Measurements from ENCODE around the gene PRMT9.

The PRMT9 gene

DNA sequence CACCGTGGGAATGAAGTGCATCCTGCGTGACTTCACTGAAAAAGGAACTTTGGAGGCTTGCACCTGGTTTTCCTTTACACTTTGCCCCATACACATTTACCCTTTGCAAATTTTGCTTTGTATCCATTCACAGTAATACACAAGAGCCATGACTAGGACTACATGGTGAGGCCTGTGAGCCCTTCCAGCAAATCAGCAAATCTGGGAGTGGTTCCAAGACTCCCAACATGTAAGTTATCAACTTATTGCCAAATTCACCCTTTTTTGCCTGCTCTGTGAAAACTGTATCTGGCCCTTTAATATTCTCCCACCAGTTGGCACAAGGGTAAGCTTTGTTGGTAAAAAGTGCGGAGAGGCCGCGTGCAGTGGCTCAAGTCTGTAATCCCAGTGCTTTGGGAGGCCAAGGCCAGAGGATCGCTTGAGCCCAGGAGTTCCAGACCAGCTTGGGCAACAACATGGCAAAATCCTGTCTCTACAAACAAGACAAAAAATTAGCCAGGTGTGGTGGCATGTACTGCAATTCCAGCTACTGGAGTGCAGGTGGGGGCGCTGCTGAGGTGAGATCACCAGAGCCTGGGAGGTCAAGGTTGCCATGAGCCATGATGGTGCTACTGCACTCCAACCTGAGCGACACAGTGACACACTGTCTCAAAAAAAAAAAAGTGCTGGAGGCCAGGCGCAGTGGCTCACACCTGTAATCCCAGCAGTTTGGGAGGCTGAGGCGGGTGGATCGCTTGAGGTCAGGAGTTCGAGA lies 5.0 kb downstream of the PRMT9 start:
- DNase-seq (ENCODE audit: low spot score) = no peak

DNA sequence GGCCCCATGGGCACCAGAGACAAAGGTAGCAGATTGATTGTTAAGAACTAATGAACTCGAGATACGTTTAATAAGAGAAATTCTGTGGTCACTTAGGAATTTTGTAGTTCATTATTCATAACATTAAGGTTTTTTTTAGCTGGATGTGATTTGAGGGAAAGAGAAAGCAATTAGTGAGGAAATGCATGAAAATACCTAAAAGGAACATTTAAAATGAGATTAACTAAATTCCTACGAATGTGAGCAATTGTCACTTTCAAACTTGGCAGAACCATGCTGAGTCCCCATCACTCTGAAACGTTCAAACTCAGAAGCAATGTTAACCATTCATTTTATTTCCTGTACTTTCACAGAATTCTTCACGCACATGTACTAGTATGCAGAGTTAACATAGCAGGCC lies 5.9 kb downstream of the PRMT9 start:
- no peak for DNase-seq (ENCODE audit: low spot score)

DNA sequence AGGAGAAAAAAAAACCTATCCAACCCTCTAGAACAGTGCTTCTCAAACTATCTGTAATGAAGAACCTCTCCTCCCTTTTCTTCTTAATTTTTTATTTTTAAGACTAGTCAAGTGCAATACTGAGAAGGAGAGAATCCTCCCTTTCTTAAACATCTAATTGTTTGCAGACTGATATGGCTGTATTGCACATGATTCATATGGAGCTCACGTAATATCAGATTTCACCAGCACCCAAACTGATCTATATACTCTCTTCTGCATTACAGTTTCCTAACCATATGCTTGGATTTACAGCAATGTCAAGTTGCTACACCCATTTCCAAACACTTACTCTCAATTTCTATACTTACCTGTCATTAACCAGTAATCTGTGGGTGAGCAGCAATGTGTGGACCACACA lies 9.5 kb downstream of the PRMT9 start:
- no peak for DNase-seq (ENCODE audit: low spot score)

DNA sequence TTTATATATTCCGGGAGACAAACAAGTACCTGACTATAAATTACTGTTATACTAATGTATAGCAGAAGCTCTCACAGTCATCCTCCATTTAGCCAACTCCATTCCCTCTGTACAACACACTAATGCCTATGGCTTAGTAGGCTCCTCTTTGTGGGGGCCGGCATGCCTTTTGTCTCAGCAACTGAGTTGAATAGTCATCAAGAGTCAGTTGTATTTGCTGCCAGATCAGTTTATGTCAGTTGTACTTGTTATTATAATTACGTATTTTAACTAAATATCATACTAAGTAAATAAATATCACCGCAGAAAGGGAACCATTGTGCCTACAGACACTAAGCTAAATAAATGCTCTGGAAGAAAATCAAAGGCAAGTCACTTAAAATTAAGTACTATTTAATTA lies 9.9 kb downstream of the PRMT9 start:
- DNase-seq (ENCODE audit: low spot score) = no peak

DNA sequence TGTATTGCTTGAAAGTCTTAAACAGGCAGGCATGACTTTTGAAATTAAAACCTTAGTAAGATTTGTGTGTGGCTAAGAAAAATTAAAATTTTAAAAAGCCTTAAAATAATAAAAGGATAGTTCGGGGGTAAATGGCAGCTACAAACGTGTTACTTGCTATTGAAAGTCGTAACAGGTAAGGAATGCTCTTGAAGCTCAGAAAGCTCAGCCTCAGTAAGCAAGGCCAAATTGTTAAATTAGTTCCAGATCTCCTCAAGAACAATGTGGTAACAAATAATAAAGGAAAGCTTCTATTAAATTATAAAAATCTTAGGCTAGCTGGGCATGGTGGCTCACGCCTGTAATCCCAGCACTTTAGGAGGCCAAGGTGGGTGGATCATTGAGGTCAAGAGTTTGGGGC lies 25.5 kb downstream of the PRMT9 start:
- no peak for DNase-seq (ENCODE audit: low spot score)

DNA sequence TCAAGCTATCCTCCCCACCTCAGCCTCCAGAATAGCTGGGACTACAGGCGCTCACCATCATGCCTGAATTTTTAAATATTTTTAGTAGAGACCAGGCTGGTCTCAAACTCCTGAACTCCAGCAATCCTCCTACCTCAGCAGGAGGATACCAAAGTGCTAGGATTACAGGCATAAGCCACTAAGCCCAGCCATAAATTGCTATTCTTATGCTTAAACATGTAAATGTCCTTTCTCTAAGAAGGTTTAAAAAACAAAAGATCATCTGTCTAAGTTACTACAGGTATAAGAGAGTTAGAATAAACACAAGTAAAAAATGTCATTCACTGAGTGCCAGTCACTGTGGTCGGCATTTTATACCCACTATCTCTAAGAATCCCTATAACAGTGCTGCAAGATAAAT lies 28.3 kb downstream of the PRMT9 start:
- DNase-seq (ENCODE audit: low spot score) = no peak

DNA sequence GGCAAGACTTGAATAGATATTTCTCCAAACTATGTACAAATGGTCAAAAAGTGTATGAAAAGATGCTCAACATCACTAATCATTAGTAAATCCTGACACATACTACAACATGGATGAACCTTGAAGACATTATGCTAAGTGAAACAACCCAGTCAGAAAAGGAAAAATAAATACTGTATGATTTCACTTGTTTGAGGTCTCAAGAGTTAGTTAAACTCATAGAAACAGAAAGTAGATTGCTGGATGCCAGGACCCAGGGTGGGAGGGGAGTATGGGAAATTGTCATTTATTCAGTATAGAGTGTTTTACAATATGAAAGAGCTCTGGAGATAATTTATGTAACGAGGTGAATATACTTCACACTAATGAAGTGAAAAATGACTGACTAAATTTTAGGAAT lies 32.4 kb downstream of the PRMT9 start:
- no peak for DNase-seq (ENCODE audit: low spot score)

DNA sequence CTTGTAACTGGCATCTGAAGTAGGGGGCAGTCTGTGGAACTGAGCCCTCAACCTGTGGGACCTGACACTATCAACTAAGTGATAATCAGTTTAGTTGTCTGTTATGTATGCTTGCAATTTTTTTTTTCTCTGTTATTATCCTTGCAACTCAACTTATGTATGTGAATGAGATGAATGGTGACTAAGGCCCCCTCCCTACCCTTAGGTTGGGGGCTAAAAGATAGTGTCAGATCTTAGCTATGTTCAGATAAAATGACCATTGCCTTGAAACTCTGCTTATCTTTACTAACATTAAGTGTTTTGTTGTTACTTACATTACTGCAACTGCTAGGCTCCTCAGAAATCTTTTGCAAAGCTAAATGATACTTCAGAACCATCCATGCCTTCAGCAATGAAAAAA lies 35.3 kb downstream of the PRMT9 start:
- DNase-seq (ENCODE audit: low spot score) = no peak

DNA sequence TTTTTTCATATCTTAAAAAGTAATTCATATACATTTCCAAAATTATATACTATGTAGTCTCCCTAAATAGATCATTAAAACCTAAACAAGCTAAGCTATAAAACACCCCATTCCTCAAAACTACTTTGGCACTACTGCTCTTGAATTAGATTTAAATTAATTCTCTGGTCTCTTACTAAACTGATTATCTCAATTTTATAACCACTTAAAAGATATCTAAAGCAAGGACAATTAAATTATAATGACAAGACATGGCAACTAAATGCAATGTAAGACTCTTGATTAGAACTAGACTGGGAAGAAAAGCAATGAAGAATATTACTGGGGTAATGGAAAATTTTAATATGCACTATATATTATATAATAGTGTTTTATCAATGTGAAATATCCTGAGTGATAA lies 38.9 kb downstream of the PRMT9 start:
- no peak for DNase-seq (ENCODE audit: low spot score)

DNA sequence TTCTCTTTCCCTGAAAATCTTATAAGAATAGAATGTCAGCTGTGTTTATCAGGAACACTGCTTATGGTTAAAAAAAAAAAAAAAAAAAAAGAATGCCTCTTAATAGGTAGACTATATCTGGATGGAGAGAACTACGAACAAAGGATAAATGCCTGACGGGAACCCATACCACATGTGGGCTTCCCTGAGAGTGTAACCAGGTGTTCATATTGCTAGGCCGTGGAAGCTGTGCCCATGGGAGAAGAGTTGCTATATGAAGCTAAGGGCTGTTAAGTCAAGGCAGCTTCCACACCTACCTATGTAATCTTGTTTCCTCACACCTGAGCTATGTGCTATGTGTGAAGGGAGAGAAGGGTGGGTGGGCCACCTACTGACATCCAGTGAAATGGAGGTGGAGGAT lies 39.5 kb downstream of the PRMT9 start:
- DNase-seq (ENCODE audit: low spot score) = no peak

DNA sequence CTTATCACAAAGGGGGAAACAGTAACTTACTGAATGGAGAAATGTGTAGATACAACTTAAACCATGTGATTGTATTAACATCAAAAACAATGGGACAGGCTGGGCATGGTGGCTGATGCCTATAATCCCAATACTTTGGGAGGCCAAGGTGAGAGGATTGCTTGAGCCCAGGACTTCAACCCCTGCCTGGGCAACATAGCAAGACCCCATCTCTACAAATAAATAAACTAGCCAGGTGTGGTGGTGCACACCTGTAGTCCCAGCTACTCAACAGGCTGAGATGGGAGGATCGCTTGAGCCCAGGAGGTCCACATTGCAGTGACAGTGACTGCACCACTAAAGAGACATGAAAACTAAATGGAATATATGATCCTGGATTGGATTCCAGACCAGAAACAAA lies 40.3 kb downstream of the PRMT9 start:
- DNase-seq (ENCODE audit: low spot score) = no peak

DNA sequence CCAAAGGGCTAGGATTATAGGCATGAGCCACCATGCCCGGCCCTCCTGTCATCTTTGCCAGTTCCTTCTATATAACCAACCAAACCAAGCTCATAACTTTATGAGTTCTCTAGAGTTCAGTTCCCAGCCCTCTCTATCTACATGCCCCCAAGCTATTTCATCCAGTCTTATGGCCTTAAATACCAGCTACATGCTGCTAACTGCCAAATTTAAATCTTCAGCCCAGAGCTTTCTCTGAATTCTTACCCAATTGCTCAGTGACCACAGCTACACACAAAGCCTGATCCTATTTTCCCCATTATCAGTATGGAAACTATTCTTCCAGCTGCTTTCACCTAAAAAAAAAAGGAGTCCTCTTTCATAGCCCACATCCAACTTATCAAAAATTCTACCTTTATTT lies 43.6 kb downstream of the PRMT9 start:
- no peak for DNase-seq (ENCODE audit: low spot score)

DNA sequence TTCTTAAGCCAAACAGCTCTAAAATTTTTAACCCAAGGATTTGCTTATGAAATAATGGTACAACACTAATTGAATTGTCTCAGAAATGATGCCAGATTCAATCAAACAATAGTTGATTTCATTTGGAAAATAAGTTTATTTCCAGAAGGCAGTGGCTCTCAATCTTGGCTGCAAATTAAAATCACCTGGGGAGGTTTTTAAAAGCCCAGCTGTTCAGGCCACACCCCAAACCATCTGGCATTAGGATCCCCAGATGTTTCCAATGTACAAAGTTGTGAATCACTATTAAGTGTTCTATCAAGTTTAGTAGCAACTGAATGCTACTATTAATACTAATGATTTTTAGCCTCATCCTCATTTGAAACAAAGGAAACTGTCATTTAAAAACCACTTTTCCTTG lies 44.6 kb downstream of the PRMT9 start:
- no peak for DNase-seq (ENCODE audit: low spot score)

DNA sequence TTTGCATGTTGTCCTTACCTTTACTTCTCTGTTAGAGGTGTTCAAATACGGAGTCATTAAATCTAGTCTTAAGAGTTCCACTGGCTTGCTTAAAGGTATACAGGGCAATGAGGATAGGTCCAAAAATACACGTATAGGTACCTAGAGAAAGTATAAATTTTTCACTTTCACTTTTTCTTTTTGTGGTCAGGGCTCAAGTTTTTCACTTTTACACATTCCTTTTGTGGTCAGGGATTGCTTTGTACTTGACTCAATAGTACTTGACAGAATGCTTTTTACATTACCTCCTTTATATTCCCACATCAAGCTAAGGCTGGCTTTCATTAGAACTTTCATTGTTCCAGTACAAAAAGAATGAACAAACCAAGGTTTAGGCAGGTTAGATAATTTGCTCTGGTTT lies 45.0 kb downstream of the PRMT9 start:
- no peak for DNase-seq (ENCODE audit: low spot score)

DNA sequence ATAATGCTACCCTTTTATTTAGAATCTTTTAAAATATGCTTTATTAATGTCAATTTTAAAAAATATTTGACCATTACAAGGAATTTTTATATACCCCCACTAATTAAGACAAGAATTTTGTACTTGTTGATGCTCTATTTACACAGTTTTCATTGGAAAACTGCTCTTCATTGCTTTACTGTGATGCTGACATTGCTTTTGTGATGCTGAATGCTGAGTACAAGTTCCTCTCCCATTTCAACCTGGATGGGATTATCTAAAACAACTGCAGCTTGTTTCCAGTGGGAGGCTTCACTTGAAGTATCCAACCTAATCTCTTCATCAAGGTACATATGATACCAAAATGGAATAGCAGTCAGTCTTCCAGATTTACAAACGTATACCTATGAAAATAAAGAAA lies 45.6 kb downstream of the PRMT9 start:
- DNase-seq (ENCODE audit: low spot score) = no peak

DNA sequence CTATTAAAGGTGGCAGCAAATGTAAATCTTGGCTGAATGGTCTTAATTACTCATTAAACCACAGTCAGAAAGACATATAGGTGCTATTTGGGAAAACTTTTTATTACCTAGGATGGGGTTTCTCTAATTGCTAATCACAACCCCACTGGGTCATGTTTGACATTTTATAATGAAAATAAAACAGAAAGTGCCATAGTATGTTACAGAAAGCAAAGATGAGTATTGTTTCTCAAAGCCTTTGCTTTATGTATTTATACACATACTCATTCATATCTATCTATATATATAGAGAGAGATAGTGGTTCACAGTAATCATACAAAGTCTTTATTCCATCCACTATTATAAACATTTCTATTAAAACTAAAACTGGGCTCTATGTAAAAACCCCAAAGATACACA lies 48.6 kb downstream of the PRMT9 start:
- DNase-seq (ENCODE audit: low spot score) = no peak

DNA sequence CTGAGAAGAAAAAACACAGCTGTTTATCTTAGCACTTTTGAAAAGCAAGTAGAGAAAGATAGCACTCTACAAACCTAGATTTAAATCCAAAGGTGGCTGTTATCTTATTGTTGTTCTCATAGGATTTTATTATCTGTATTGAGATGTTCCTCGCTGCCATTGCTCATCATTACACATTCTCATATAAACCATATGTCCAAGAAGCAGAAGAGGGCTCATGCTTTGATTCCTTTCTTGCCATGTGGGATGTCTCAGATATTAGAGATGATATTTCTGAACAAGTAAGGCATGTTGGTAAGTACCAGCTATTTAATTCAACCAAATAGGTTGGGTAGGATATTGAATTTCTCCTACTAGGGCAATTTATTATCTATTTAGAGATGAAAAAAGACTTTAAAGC lies 50.3 kb downstream of the PRMT9 start:
- DNase-seq (ENCODE audit: low spot score) = no peak

DNA sequence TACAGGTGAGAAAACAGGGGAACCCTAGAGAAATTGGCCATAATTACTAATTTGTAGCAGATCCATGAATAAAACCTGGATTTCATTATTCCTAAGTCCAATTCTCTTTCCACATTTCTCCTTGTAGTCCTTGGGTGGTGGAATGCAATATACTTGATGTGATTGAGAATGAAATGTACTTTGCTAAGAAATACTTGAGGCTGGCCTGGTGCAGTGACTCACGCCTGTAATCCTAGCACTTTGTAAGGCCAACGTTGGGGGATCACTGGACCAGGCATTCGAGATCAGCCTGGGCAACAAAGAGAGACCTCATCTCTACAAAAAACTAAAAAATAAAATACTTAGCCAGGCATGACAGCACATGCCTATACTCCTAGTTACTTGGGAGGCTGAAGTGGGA lies 50.9 kb downstream of the PRMT9 start:
- no peak for DNase-seq (ENCODE audit: low spot score)

DNA sequence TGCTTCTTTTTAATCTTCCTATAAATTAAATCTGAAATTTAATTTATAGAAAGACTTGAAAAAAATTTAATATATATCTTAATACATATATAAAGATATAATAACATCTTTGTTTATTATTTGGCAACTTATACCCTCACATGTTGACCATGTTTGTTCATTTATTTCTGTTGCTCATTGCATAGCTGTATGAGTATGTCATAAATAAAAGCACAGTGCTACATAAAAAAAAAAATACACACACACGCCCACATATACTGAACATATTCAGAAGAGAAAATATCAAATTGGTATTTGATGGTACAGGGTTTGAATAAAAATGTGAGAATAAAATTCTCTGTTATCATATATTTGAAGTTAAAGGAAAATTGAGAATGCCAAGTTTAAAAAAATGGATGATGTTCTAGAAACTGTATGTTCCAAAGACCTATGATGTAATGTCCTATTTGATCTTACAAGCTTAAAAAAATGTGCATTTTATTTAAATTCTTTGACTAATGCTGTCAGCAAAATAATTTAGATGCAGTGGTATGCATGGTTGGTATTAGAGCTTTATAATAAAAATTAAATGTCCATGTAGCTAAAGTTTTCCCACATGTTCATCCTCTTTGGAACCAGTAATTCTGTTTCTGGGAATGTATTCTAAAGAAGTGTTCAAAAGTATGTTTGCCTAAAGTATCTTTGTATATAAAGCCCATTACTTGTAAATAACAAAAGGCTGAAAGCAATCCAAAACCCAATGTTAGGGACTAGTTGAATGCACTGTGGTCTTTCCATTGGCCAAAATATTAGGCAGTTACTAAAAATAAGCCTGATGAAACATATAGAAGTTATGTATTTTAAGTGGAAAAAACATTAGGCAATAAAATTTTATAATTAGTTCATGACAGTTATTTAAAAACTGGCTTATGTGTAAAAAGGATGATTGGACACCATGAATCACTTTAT lies 53.9 kb downstream of the PRMT9 start:
- no peak for DNase-seq (ENCODE audit: low spot score)

DNA sequence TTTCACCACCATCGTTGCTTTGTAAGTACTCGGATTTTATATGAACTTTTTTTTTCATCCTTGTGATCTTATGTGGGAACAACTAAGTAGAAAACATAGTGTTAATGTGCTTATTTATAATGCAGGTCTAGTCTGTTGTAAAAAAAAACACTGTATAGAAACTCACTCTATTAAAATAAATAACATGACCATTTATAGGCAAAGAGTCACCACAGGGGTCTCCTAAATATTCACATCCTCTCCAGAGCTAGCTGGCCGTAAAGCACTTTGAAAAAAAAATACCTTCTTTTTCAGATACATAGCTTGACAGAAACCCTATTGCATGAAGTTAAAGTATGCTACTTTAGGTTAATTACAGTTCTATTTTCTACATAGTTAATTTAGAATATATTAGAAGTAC lies 55.5 kb downstream of the PRMT9 start:
- DNase-seq (ENCODE audit: low spot score) = no peak

DNA sequence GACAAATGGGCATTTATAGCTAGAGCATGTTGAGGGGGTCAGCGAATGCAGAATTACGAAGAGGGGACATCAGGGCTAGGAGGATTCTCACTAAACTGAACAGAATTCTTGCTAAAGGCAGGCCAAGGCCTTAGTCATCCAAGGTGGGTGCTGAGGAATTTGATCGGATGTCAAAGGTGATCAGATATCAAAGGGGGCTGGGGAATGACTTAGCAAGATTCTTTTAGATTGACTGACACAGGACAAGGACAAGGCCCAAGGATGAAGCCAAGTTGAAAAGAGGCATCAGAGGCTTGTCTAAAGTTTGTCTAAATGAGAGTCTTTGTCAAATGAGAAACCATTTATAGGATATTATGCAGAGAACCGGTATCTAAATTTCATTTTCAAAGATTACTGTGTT lies 57.1 kb downstream of the PRMT9 start:
- DNase-seq (ENCODE audit: low spot score) = no peak

DNA sequence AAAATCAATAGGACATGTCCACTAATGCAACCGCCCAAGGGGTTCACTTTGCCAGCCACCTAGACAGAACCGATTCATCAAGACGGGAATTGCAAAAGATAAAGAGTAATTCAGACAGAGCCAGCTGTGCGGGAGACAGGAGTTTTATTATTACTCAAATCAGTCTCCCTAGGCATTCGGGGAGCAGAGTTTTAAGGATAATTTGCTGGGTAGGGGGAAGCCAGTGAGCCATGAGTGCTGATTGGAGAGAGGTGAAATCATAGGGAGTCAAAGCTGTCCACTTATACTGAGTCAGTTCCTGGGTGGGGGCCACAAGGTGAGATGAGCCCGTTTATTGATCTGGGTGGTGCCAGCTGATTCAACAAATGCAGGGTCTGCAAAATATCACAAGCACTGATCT lies 58.2 kb downstream of the PRMT9 start:
- no peak for DNase-seq (ENCODE audit: low spot score)

DNA sequence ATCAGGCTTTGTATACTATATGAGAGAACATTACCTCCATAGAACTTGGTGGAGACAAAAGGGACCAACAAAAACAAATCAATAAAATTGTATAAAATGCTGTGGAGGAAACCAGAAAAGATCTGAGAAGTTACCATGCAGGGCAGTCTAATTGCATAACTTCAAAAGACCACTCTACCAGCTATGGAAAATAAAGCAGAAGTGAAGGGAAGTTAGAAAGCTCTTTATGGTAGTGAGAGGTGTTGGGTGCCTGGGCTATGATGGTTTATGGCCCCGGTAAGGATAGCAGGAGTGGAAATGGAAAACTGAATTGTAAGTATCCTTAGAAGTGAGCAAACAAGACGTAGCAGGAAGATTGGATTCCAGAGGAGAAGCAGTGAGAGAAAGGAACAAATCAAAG lies 63.6 kb downstream of the PRMT9 start:
- no peak for DNase-seq (ENCODE audit: low spot score)

Data from CD4-positive, alpha-beta T cell treated with Interleukin-2 at 100 ng/mL for 4 hours (primary cell).